ENCODE results near the gene ZHX3. TPM values are rescaled to one million over a fixed set of nuclear protein-coding genes. Genes with fewer than 3 reads are reported as not detected.

The ZHX3 gene
- total RNA-seq, 1 experiment from 2014 or later = 9.6 TPM

DNA sequence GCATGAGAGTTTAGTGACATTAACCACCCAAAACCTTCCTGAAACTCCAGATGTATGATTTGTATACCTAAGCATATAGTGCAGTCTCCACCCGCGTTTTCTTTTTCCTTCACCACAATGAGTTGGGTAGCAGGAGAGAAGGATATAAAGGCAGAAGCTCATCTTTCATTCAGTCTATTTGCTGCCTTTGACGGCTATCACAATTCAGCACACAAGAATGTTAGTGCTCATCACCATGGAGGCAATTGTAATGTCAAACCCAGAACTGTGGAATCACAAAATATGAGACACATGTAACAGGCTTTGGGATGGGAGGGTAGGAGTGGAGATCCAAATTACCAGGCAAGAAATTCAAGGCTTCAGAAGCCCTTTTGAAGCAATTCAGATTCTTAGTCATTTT, 17.6 kb downstream of the ZHX3 start (continued):
- TF ChIP-seq, protein P1, sequence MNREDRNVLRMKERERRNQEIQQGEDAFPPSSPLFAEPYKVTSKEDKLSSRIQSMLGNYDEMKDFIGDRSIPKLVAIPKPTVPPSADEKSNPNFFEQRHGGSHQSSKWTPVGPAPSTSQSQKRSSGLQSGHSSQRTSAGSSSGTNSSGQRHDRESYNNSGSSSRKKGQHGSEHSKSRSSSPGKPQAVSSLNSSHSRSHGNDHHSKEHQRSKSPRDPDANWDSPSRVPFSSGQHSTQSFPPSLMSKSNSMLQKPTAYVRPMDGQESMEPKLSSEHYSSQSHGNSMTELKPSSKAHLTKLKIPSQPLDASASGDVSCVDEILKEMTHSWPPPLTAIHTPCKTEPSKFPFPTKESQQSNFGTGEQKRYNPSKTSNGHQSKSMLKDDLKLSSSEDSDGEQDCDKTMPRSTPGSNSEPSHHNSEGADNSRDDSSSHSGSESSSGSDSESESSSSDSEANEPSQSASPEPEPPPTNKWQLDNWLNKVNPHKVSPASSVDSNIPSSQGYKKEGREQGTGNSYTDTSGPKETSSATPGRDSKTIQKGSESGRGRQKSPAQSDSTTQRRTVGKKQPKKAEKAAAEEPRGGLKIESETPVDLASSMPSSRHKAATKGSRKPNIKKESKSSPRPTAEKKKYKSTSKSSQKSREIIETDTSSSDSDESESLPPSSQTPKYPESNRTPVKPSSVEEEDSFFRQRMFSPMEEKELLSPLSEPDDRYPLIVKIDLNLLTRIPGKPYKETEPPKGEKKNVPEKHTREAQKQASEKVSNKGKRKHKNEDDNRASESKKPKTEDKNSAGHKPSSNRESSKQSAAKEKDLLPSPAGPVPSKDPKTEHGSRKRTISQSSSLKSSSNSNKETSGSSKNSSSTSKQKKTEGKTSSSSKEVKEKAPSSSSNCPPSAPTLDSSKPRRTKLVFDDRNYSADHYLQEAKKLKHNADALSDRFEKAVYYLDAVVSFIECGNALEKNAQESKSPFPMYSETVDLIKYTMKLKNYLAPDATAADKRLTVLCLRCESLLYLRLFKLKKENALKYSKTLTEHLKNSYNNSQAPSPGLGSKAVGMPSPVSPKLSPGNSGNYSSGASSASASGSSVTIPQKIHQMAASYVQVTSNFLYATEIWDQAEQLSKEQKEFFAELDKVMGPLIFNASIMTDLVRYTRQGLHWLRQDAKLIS (CRISPR knock-in tag; IDR thresholded peaks at IDR 0.05; ENCODE audit: borderline replicate concordance) = no peak
- TF ChIP-seq, protein P2, sequence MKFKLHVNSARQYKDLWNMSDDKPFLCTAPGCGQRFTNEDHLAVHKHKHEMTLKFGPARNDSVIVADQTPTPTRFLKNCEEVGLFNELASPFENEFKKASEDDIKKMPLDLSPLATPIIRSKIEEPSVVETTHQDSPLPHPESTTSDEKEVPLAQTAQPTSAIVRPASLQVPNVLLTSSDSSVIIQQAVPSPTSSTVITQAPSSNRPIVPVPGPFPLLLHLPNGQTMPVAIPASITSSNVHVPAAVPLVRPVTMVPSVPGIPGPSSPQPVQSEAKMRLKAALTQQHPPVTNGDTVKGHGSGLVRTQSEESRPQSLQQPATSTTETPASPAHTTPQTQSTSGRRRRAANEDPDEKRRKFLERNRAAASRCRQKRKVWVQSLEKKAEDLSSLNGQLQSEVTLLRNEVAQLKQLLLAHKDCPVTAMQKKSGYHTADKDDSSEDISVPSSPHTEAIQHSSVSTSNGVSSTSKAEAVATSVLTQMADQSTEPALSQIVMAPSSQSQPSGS (CRISPR knock-in tag; IDR thresholded peaks at IDR 0.05; ENCODE audit: borderline replicate concordance, low read depth) = no peak
- no peak for TF ChIP-seq GRHL2 (CRISPR knock-in tag; IDR thresholded peaks at IDR 0.05; ENCODE audit: insufficient replicate concordance, severe bottlenecking)
- no peak for TF ChIP-seq IRF1 (CRISPR knock-in tag; IDR thresholded peaks at IDR 0.05)
- no peak for TF ChIP-seq IRF2 (CRISPR knock-in tag; IDR thresholded peaks at IDR 0.05; ENCODE audit: borderline replicate concordance, low read depth)

DNA sequence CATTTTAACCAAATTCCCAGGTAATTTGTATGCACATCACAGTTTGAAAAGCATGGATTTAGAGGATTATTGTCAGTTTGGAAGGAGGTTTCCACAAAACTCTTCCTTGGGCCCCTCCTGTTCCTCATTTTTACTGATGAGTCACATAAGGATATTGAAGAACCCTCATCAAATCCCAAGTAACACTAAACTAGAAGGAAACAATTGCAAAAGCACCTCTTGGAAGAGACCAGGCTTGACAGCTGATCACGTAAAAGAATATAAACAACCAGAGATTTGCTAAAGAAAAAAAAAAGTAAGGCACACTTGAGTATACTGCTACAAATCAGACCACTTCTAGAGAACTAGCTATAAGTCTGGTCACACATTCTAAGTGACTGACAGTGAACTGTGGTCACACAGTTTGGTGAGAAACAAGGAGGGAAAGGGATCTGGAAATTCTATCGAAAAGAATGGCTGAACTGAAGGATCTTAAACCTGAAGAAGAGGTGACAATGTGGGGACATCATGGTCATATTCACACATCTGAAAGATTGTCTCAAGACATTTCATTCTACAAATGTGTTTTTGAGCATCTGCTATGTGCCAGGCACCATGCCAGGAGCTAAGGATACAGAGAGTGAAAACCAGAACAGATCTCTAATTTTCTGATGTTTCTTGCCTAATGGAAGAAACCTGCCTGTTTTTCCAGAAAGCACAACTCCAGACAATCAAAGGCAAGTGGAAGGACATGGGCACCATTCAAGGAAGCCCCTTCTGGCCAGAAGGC, 24.1 kb downstream of the ZHX3 start:
- ChIA-PET POLR2A (no interaction called here), CTCF (interaction anchor here (1.3 kb wide), 1 partner anchor 120 kb away, joined by 6 read pairs; no protein-coding TSS in a partner anchor)
- ATAC-seq (no peak), DNase-seq (ENCODE audit: low spot score) (no peak)
- H3K4me3 Mint-ChIP-seq = no peak overlapping the region
- peaks cover 18% of the 10 kb centered on the region for H3K4me1 Mint-ChIP-seq
- TF ChIP-seq TCF7 (CRISPR knock-in tag; IDR thresholded peaks at IDR 0.05; ENCODE audit: low read depth) (no peak), TP53 (CRISPR knock-in tag; IDR thresholded peaks at IDR 0.05) (no peak)
- TF ChIP-seq, protein P3, sequence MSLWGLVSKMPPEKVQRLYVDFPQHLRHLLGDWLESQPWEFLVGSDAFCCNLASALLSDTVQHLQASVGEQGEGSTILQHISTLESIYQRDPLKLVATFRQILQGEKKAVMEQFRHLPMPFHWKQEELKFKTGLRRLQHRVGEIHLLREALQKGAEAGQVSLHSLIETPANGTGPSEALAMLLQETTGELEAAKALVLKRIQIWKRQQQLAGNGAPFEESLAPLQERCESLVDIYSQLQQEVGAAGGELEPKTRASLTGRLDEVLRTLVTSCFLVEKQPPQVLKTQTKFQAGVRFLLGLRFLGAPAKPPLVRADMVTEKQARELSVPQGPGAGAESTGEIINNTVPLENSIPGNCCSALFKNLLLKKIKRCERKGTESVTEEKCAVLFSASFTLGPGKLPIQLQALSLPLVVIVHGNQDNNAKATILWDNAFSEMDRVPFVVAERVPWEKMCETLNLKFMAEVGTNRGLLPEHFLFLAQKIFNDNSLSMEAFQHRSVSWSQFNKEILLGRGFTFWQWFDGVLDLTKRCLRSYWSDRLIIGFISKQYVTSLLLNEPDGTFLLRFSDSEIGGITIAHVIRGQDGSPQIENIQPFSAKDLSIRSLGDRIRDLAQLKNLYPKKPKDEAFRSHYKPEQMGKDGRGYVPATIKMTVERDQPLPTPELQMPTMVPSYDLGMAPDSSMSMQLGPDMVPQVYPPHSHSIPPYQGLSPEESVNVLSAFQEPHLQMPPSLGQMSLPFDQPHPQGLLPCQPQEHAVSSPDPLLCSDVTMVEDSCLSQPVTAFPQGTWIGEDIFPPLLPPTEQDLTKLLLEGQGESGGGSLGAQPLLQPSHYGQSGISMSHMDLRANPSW (CRISPR knock-in tag; conservative IDR thresholded peaks at IDR 0.05; ENCODE audit: low read depth) = no peak
- no peaks in the 10 kb centered on the region for H3K36me3 Mint-ChIP-seq
- H3K9me3 Mint-ChIP-seq = no peaks in the 10 kb centered on the region
- H3K27me3 Mint-ChIP-seq (ENCODE audit: low read depth) = no peaks in the 10 kb centered on the region; the same call in 1 of the 2 replicates
- H3K27ac Mint-ChIP-seq = no peak overlapping the region

DNA sequence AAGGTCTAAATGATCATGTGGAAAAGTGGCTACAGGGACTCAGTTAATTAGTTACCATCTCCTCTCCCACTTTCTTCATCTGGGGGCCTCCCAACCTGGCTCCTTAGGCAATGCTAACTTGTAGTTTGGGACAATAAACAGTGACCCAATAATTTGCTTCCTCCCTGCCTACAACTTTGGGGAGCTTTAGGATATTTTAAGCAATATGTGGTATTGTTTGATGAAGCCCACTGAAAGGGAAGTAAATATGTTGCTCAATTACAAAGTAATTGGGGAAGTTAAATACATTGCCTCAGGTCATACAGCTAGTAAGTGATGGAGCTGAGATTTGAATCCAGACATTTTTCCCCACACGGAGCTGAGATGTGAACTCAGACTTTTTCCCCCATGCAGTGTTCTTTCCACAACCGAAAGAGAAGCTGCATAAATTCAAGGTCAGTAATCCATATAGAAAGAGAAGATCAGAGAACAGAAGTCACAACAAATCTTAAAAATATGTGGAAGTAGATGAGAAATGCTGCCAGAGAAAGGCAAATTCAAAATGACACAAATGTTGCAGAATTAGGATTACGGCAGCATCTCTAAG, 26.6 kb downstream of the ZHX3 start:
- peaks cover 10% of the 10 kb centered on the region for H3K36me3 Mint-ChIP-seq
- ChIA-PET CTCF (interaction anchor here (1.1 kb wide), 1 partner anchor 41 kb away, joined by 3 read pairs; no protein-coding TSS in a partner anchor), POLR2A (no interaction called here)
- H3K27me3 Mint-ChIP-seq (ENCODE audit: low read depth) = peaks cover 3% of the 10 kb centered on the region; the same call in 1 of the 2 replicates
- ATAC-seq = no peak
- DNase-seq (ENCODE audit: low spot score) = no peak
- H3K4me1 Mint-ChIP-seq = peaks cover 13% of the 10 kb centered on the region; the same call in 1 of the 2 replicates
- H3K27ac Mint-ChIP-seq = no peak overlapping the region
- peaks cover 18% of the 10 kb centered on the region for H3K9me3 Mint-ChIP-seq
- H3K4me3 Mint-ChIP-seq = no peak overlapping the region
- TF ChIP-seq RELA (CRISPR knock-in tag; IDR thresholded peaks at IDR 0.05; ENCODE audit: borderline replicate concordance) (no peak), TP53 (CRISPR knock-in tag; IDR thresholded peaks at IDR 0.05) (no peak)

Measured in WTC11 (cell line).